ENCODE results near the gene STK10.

The STK10 gene

GRCh38 chr5:172146748-172147092 lies 41.3 kb downstream of the STK10 start:
- no peak for DNase-seq (ENCODE audit: extremely low read depth, low read depth)
- TF ChIP-seq CTCF (IDR thresholded peaks at IDR 0.05; ENCODE audit: low read depth, low read length): no peak

GRCh38 chr5:172145870-172146747 lies 41.9 kb downstream of the STK10 start:
- DNase-seq (ENCODE audit: extremely low read depth, low read depth): no peak
- TF ChIP-seq CTCF (IDR thresholded peaks at IDR 0.05; ENCODE audit: low read depth, low read length): no peak

- DNase-seq (ENCODE audit: extremely low read depth, low read depth): no peak
These were observed 42.8 kb downstream of the STK10 start for GRCh38 chr5:172144931-172145869.

GRCh38 chr5:172144291-172144815 lies 43.7 kb downstream of the STK10 start:
- no peak for TF ChIP-seq CTCF (IDR thresholded peaks at IDR 0.05; ENCODE audit: low read depth, low read length)
- DNase-seq (ENCODE audit: extremely low read depth, low read depth): no peak

More at GRCh38 chr5:172144931-172145869, 42.8 kb downstream of the STK10 start:
- no peak for TF ChIP-seq CTCF (IDR thresholded peaks at IDR 0.05; ENCODE audit: low read depth, low read length)

GRCh38 chr5:172143875-172144274 lies 44.1 kb downstream of the STK10 start:
- no peak for TF ChIP-seq CTCF (IDR thresholded peaks at IDR 0.05; ENCODE audit: low read depth, low read length)
- DNase-seq (ENCODE audit: extremely low read depth, low read depth): no peak

GRCh38 chr5:172142709-172143215 lies 45.3 kb downstream of the STK10 start:
- no peak for TF ChIP-seq CTCF (IDR thresholded peaks at IDR 0.05; ENCODE audit: low read depth, low read length)
- DNase-seq (ENCODE audit: extremely low read depth, low read depth): no peak
